GM18507 (cell line): ENCODE measurements around the gene DCTN3.
A peak's percentile ranks its signal among the peaks of the same experiment; 100 is the strongest.

Experiments
- DNase-seq: peaks from one replicate; pipeline ENCODE4 v3.0.0; 2011; ENCODE audit warnings: low read depth; ENCODE audit not compliant: insufficient read length; ENCODE audit errors: extremely low spot score
- FAIRE-seq: peaks from 2 replicates; lab custom pipeline; 2011; peaks lifted over from hg19 to GRCh38; lab: Jason Lieb, UNC

DCTN3 gene

GRCh38 chr9:34620061-34620994, at the start of gene DCTN3:
TSS of gene DCTN3 (minus strand) at chr9:34620495. CDS start at chr9:34620464, 31 bp downstream.
- DNase-seq, result peak; percentile 98
- FAIRE-seq, result peak; percentile 100

DNA sequence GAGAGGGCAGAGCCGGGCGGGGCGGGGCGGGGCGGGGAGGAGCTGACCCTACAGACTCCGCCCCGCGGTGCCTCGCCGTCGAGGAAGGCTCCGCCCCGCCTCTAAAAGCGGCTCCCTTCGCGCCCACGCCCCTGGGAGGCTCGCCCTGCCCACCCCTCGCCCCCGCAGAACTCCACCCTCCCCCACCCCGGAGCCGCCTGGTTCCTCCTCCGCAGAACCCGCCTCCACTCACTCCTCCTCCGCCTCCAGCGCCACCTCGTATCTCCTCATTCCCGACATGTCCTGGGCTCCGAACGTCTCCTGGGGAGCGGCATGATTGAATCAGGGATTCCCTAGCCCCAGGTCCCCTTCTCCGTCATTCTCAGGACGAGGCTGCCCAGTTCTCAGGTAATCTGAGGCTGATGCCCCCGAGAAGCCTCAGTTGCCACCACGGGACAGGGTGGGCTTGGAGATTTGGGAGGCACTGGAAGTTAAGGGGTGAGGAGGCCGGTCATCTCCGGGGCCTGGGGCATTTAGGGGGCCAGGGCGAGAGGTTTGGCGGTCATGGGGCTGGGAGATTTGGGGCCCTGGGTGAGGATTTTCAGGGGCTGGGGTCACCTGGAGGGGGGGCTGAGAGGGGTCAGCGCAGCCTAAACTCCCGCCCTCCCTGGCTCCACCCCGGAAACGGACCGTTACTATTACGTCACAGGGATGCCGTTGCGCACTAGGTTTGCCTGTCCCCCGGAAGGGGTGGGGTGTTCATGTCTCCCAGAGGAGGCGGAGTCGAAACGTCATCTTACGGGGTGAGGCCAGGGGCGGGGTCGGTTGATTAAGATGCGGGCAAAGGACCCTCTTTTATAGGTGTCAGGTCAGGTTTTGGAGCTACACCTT, 45.3 kb upstream of the DCTN3 start:
- DNase-seq, result peak; percentile 75
- peak; percentile 87 for FAIRE-seq

DNA sequence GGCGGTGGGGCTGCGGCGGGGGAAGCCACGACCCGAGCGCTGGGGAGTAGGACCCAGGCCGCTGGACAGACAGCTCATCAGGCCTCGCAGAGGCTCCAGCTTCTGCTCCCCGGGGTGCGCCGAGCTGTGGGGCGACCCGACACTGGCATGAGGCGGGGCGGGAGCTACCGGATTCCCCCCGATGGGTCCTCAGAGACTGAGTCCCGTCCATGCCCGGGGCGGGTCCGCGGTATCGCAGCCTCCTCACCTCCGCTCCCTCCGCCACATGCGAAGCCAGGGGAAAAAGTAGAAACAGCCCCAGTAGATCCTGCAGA, 44.7 kb upstream of the DCTN3 start:
- FAIRE-seq (no peak), DNase-seq (no peak)

DNA sequence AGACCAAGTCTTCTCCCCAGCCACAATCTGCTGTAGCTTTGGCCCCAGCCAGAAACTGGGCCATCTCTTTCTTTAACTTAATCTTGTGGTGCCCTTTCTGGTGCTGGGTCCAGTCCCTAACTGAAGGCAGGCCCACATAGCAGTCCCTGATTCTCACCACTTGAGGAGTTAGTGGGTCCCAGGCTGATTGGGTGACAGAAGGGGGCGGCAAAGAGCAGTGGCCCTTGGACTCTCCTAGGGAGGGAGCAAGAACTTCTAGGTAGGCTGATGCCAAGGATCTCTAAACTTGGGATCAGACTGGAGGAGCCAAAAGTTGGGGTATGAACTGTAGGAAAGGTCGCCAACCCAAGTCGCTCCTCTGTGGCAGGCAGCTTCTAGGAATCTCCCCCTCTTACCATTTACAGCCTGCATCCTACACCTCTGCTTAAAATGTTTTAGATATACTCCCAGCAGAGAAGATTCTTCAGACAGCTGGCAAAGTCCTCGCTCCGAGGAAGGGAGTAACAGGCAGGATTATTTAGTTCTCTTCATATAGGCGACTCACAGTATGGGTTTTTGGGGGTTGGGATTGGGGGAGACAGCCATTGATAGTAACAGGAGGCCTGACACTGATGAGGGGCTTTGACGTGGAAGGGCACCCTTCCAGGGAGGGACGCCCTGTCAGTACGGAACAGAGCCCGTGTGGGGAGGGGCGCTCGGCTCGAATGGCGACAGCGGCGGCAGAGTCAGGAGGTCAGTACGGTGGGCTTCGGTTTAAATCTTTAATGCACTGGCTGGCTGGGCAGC, 44.2 kb upstream of the DCTN3 start:
- FAIRE-seq, result peak; percentile 79
- DNase-seq, result no peak

GRCh38 chr9:34663303-34663605, 43.0 kb upstream of the DCTN3 start:
- no peak for DNase-seq
- FAIRE-seq, result no peak

DNA sequence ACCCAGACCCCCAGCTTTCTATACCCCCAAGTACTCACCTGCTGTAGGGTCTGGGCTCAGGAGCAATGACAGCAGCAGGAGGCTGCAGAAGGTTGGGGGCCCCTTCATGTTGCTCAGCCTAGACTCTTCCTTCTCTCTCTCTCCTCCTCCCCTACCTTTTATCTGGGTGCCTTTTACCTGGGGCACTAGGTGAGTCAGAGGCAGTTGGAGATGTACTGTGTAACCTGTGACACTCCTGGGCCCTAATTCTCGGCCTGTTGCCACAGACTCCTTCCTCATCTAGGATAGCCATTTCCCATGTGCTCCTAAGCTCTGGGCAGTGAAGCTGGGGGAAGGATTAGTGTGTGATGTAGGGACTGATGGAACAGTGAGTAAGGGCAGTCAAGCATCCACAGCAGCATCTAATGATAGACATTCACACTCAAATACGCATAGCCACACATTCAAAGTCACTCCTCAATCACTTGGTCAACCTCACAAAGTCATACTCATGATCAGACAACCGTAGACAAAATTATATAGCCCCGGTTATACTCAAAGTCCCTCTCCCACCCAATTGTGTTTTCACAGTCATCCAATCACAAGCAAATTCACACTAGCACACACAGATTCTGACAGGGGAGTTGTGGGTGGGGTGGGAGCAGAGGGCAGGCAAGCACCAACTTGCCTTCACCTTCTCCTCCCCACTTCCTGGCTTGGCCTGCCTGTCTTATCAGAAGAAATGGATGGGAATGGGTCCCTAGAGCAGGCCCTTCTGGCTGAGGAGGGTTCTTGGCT, 42.4 kb upstream of the DCTN3 start, which contains the start of gene CCL27:
TSS of gene CCL27 (minus strand) at position 132 of the 777 bp plus-strand sequence. CDS start at position 108, 24 bp downstream.
- DNase-seq (no peak), FAIRE-seq (no peak)

GRCh38 chr9:34659592-34660253, 39.4 kb upstream of the DCTN3 start:
- no peak for FAIRE-seq

DNA sequence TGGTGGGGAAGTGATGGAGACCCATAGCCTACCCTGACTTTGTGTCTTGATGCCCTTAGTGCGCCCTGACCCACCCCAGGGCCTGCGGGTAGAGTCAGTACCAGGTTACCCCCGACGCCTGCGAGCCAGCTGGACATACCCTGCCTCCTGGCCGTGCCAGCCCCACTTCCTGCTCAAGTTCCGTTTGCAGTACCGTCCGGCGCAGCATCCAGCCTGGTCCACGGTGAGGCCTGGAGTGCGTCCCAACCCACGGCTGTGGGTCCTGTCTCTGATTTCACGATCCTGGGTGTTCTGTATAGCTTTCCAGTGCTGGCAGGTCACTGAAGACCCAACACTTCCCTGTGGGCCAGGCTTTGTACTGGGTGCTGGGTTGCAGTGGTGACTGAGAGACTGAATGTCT, 38.2 kb upstream of the DCTN3 start:
- FAIRE-seq (no peak), DNase-seq (no peak)

More at GRCh38 chr9:34659592-34660253, 39.4 kb upstream of the DCTN3 start:
- no peak for DNase-seq

- DNase-seq (no peak), FAIRE-seq (no peak)
Observed at GRCh38 chr9:34656992-34657391, 36.7 kb upstream of the DCTN3 start.

GRCh38 chr9:34655394-34655793, 35.1 kb upstream of the DCTN3 start:
- no peak for DNase-seq
- no peak for FAIRE-seq

DNA sequence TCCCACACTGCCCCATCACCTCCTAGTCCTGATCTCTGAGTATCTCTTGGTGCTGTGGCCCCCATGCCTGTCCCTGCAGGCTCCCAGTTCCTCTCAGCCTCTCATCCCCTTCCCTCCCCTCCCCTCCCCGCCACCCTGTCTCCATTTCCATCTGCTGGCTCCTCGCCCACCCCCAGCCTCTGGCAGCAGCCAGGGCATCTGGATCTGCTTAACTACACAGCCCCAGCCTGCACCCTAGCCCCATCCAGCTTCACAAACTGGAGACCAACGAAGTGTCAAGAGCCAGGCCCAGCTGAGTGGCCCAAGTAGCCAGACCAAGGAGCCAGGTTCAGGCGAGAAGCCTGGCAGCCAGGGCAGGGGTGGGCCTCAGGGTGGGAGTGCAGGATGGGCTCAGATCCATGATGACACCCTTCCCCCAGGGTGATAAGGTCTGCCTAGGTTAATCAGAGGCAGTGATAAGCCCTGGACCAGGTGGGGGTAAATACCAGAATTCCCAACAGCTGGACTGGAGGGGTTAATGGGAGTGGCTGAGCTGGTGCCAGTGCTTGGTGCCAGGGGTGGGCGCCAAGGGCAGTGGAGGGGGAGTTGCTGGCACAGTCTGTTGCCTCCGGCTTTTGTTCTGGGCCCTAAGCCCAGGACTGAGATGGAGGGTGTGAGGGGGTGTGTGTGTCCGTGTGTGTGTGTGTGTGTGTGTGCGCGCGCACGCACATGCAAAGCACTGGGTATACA, 34.2 kb upstream of the DCTN3 start:
- FAIRE-seq, result no peak
- DNase-seq, result no peak

DNA sequence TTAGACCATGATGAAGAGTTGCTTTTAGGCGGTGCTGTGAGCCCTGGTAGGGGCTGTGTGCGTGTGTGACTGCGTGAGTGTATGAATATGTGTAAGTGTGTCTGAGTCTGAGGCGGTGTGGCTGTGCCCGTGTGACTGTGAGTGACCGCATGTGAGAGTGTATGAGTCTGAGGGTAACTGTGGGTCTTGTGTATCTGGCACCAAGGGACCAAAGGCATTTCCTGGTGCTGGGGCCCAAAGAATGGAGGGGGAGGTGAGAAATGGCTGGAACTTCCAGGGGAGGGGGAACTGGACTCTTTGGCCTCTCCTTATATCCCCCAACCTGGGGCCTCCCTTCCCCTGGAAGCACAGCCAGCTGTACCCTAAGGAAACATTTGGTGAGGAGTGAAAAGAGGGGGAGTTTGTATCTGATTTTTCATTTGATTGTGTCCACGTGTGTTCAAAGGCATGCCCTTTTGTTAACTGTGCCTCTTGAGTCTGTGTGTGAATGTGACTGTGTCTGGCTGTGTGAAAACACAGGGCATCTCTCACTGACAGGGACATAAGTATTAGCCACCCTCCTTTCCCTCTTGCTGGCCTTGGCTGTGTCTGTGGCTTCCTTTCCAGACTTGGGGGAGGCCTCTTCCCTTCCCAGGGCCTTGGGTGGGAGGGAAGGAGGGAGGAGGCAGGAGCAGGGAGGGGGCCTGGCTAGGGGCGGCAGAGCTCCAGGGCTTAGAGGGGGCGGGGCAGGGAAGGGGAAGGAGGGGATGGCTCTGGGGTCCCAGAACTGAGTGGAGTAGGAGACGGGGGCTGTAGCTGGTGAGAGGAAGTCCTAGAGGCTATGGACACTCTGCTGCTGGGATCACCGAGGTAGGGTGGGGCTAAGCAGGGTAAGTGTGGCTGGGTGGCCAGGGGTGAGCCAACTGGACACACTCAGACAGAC, 33.1 kb upstream of the DCTN3 start:
- FAIRE-seq, result no peak
- no peak for DNase-seq

DNA sequence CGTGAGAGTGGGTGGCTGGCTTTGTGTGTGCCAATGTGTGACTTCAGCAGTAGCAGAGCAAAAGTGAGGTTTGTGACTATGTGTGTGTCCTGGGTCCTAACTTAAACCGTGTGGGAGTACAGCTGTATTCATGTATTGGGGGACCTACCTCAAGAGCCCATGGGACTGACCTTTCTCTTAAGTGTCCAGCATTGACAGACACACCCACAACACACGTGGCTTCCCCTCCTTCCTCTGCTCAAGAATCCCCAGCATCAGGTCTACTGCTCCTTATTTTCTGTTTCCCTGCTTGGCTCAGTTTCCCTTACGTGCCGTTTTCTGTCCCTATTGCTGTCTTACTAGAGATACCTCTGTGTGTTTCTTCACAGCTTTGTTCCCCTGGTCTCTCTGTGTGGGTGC, 32.3 kb upstream of the DCTN3 start:
- FAIRE-seq, result no peak
- DNase-seq, result no peak

GRCh38 chr9:34651876-34652601, 31.7 kb upstream of the DCTN3 start, which contains the start of gene IL11RA:
TSS of gene IL11RA (plus strand) at chr9:34652185. CDS start at chr9:34655218, 3,033 bp downstream.
- DNase-seq (no peak), FAIRE-seq (no peak)

DNA sequence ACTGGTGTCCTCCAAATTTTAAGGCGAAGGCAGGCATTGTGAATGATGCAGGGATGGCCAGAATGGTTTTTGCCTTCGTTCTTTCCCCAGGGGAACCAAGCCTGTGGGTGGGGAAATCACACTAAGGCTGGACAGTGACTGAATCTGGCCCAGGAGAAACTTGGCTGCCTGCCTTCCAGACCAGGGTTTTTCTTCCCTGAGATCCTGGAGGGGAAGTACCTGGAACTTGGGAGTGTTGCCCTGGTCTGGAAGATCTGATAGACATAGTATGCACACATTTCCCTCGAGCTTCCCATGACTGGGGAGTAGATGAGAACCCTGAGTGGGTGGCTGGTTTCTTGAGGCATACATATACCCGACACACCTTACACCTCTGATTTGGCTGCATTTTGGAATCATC, 31.0 kb upstream of the DCTN3 start:
- no peak for FAIRE-seq
- DNase-seq, result no peak

GRCh38 chr9:34650816-34651215, 30.5 kb upstream of the DCTN3 start:
- FAIRE-seq, result no peak
- no peak for DNase-seq
